Endothelial cell (in vitro differentiated cells): Measurements from ENCODE around the gene SPRY1. TPM values are rescaled to one million over a fixed set of nuclear protein-coding genes. Genes with fewer than 3 reads are reported as not detected.

Source experiments
- DNase-seq: peaks from one replicate; pipeline ENCODE4 v3.0.0; 2021; ENCODE audit warnings: low spot score
- H3K27ac Mint-ChIP-seq: one replicate; pipeline ENCODE4 v1.8.0; 2021; ENCODE audit warnings: mixed read lengths, inconsistent platforms; ENCODE audit not compliant: unreplicated experiment
- H3K27me3 Mint-ChIP-seq: one replicate; pipeline ENCODE4 v1.8.0; 2021; ENCODE audit warnings: mild to moderate bottlenecking, moderate library complexity, mixed read lengths, inconsistent platforms; ENCODE audit not compliant: unreplicated experiment
- H3K36me3 Mint-ChIP-seq: one replicate; pipeline ENCODE4 v1.8.0; 2021; ENCODE audit warnings: mild to moderate bottlenecking, low read depth, mixed read lengths, inconsistent platforms; ENCODE audit not compliant: unreplicated experiment
- H3K4me1 Mint-ChIP-seq: one replicate; pipeline ENCODE4 v1.8.0; 2021; ENCODE audit warnings: mild to moderate bottlenecking, mixed read lengths, inconsistent platforms; ENCODE audit not compliant: unreplicated experiment
- H3K4me3 Mint-ChIP-seq: one replicate; pipeline ENCODE4 v1.8.0; 2021; ENCODE audit warnings: mild to moderate bottlenecking, mixed read lengths, inconsistent platforms; ENCODE audit not compliant: unreplicated experiment
- H3K9me3 Mint-ChIP-seq: one replicate; pipeline ENCODE4 v1.8.0; 2021; ENCODE audit warnings: mixed read lengths, inconsistent platforms; ENCODE audit not compliant: unreplicated experiment
- CTCF ChIP-seq: fragments of 200-600 bp; sonication (generic); IDR thresholded peaks from one replicate; pipeline ENCODE4 v1.5.0; 2021; ENCODE audit warnings: antibody characterized with exemption; ENCODE audit not compliant: unreplicated experiment
- total RNA-seq: library from RNA; stranded (reverse); fragmentation: NEBNext Ultra II Directional; extraction: Animal tissue kit (Norgen Biotek cat#: 25700); gene quantifications from one replicate; pipeline ENCODE4 v1.2.1, GENCODE V29; 2021; ENCODE audit not compliant: unreplicated experiment

SPRY1 gene
- total RNA-seq, 1 donor from 2014 or later = 58.3 TPM

DNA sequence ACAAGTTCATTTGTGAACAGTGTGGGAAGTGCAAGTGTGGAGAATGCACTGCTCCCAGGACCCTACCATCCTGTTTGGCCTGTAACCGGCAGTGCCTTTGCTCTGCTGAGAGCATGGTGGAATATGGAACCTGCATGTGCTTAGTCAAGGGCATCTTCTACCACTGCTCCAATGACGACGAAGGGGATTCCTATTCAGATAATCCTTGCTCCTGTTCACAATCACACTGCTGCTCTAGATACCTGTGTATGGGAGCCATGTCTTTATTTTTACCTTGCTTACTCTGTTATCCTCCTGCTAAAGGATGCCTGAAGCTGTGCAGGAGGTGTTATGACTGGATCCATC lies 5.5 kb downstream of the SPRY1 start:
- TF ChIP-seq CTCF = no peak
- DNase-seq = no peak
- Mint-ChIP-seq H3K36me3 (peaks cover 31% of the 10 kb centered on the region), H3K4me1 (peaks cover 38% of the 10 kb centered on the region), H3K27ac (no peak overlapping the region), H3K27me3 (peaks cover 17% of the 10 kb centered on the region), H3K4me3 (peak overlapping the region; percentile 83), H3K9me3 (no peaks in the 10 kb centered on the region)

GRCh38 chr4:123403080-123403604 lies 6.5 kb downstream of the SPRY1 start:
- no peak for DNase-seq

GRCh38 chr4:123404533-123404932 lies 7.9 kb downstream of the SPRY1 start:
- H3K4me3 Mint-ChIP-seq = no peak overlapping the region
- peaks cover 10% of the 10 kb centered on the region for H3K27me3 Mint-ChIP-seq
- peaks cover 35% of the 10 kb centered on the region for H3K4me1 Mint-ChIP-seq
- TF ChIP-seq CTCF = no peak
- H3K36me3 Mint-ChIP-seq = peaks cover 28% of the 10 kb centered on the region
- H3K27ac Mint-ChIP-seq = no peak overlapping the region
- DNase-seq = no peak
- no peaks in the 10 kb centered on the region for H3K9me3 Mint-ChIP-seq

More at GRCh38 chr4:123403080-123403604, 6.5 kb downstream of the SPRY1 start:
- Mint-ChIP-seq H3K27ac (peak overlapping the region; percentile 6), H3K36me3 (peaks cover 31% of the 10 kb centered on the region), H3K4me3 (peak overlapping the region; percentile 86), H3K4me1 (peaks cover 38% of the 10 kb centered on the region), H3K9me3 (no peaks in the 10 kb centered on the region), H3K27me3 (peaks cover 17% of the 10 kb centered on the region)
- no peak for TF ChIP-seq CTCF

DNA sequence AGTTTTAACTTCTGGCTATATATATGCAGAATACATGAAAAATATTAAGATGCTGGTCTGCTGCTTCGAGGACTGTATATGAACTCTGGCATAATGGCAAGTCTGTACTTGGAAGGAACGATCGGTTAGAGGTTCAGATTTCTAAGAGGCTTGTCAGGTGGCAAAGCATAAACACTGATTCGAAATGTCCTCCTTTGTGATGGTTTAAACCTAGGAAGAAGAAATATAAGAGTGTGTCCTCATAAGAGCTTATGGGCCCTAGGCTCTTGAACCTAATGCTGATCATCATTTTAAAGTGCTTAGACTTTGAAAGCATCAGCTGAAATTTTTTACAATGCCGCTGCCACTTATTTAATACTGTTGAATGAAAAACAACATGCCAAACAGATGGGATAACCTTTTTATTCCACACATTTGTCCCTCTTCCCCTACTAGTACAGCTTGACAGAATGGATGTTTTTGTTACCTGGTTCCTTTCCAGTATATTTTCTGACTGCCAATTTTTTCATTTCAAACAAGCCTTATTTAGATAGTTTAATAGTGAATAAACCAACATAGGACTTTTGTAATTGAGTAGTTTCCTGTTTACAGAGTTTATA lies 8.8 kb downstream of the SPRY1 start:
- no peak for DNase-seq
- Mint-ChIP-seq H3K27me3 (peaks cover 4% of the 10 kb centered on the region), H3K4me3 (no peak overlapping the region), H3K4me1 (peaks cover 27% of the 10 kb centered on the region), H3K9me3 (no peaks in the 10 kb centered on the region), H3K27ac (no peak overlapping the region), H3K36me3 (peaks cover 20% of the 10 kb centered on the region)
- TF ChIP-seq CTCF = no peak

- no peaks in the 10 kb centered on the region for H3K9me3 Mint-ChIP-seq
- H3K36me3 Mint-ChIP-seq = peaks cover 14% of the 10 kb centered on the region
- no peak overlapping the region for H3K27ac Mint-ChIP-seq
- H3K4me3 Mint-ChIP-seq = no peak overlapping the region
- TF ChIP-seq CTCF = no peak
- H3K27me3 Mint-ChIP-seq = peaks cover 4% of the 10 kb centered on the region
- peaks cover 16% of the 10 kb centered on the region for H3K4me1 Mint-ChIP-seq
- DNase-seq = no peak
These were observed 10.3 kb downstream of the SPRY1 start for GRCh38 chr4:123406872-123407271.
